Measurements from ENCODE around the gene PPP1R13B.

DNA sequence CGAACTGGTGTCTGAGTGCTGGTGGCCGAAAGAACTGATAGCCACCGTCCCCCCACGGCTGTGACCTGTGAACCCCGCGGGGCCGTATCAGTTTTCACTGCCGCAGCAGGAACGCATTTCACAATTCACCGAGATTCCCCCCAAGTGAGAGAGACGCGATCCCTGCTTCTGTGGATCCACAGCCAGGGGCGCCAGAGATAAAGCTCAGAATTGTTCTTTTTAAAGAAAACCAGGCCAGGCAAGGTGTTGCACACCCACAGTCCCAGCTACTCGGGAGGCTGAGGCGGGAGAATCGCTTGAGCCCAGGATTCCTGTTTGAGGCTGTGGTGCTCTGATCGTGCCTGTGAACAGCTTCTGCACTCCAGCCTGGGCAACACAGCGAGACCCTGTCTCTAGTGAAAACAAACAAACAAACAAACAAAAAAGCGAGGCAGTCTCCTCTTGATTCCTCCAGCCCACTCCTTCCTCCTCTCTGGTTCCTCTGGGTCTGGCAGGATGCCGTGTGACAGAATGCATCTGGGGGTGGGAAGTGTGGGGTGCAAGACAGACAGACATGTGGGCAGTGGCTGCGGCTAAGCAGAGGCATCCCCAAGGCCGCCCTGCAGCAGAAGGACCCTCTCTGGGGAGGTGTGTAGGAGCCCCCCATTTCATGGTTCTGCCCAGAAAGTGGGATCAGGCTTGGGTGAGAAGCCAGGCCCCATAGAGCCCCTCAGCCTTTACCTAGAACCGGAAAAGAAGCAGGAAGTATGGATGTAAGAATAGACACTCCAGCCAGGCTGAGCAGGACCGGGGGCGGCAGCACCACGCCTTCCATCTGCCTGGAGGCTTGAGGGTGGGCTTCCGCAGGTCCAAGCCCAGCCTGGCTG, 39.2 kb upstream of the PPP1R13B start:
- TF ChIP-seq EZH2phosphoT487 (IDR thresholded peaks at IDR 0.05; ENCODE audit: low read depth) = no peak
- TF ChIP-seq, protein P1, sequence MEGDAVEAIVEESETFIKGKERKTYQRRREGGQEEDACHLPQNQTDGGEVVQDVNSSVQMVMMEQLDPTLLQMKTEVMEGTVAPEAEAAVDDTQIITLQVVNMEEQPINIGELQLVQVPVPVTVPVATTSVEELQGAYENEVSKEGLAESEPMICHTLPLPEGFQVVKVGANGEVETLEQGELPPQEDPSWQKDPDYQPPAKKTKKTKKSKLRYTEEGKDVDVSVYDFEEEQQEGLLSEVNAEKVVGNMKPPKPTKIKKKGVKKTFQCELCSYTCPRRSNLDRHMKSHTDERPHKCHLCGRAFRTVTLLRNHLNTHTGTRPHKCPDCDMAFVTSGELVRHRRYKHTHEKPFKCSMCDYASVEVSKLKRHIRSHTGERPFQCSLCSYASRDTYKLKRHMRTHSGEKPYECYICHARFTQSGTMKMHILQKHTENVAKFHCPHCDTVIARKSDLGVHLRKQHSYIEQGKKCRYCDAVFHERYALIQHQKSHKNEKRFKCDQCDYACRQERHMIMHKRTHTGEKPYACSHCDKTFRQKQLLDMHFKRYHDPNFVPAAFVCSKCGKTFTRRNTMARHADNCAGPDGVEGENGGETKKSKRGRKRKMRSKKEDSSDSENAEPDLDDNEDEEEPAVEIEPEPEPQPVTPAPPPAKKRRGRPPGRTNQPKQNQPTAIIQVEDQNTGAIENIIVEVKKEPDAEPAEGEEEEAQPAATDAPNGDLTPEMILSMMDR (IDR thresholded peaks at IDR 0.05; ENCODE audit: low read depth, low read length) = no peak

All from OCI-LY3 (cell line).